OCI-LY7 (cell line): ENCODE data around the gene VIL1.

Experiments used
- CTCF ChIP-seq: fragments of 200-600 bp; sonication (generic); conservative IDR thresholded peaks from 2 replicates; pipeline ENCODE4 v1.5.1; 2014; ENCODE audit warnings: mild to moderate bottlenecking, antibody characterized with exemption, low read length, moderate library complexity, mixed read lengths
- EZH2phosphoT487 ChIP-seq: fragments of 200-600 bp; sonication (generic); IDR thresholded peaks from 2 replicates; pipeline ENCODE4 v1.6.1; 2018; ENCODE audit warnings: low read depth, borderline replicate concordance, mild to moderate bottlenecking, mixed run types, antibody characterized with exemption, low read length, moderate library complexity, mixed read lengths

GRCh38 chr2:218392891-218393462 is 25.9 kb upstream of the VIL1 start:
- TF ChIP-seq CTCF (no peak), EZH2phosphoT487 (no peak)
